ENCODE measurements around the gene MAPK12. TPM values are rescaled to one million over a fixed set of nuclear protein-coding genes. Genes with fewer than 3 reads are reported as not detected.
A peak's percentile ranks its signal among the peaks of the same experiment; 100 is the strongest.

MAPK12 gene
- total RNA-seq, result 9.3 TPM
- 21.3 TPM for polyA plus RNA-seq

GRCh38 chr22:50261615-50262459 lies at the start of gene MAPK12:
Gene MAPK12 (minus strand): TSS chr22:50261683. CDS start chr22:50261509, 174 bp downstream.
- Histone ChIP-seq H3K36me3 (ENCODE audit: insufficient read depth) (no peaks in the 10 kb centered on the region), H3K4me3 (ENCODE audit: low read depth, low read length) (peak within 1 kb of the TSS; percentile 57), H3K27ac (ENCODE audit: low read depth) (no peak within 1 kb of the TSS), H3K4me1 (ENCODE audit: insufficient read depth) (peaks cover 3% of the 10 kb centered on the region)
- DNase-seq (ENCODE audit: extremely low spot score), result no peak
- WGBS, result 3% methylated on average over 60 of the region's 61 CpGs

GRCh38 chr22:50310949-50311444 lies 49.5 kb upstream of the MAPK12 start:
- no peak overlapping the region for H3K4me3 ChIP-seq (ENCODE audit: low read depth, low read length)
- H3K4me1 ChIP-seq (ENCODE audit: insufficient read depth), result no peaks in the 10 kb centered on the region
- no peak for DNase-seq (ENCODE audit: extremely low spot score)
- H3K36me3 ChIP-seq (ENCODE audit: insufficient read depth), result no peaks in the 10 kb centered on the region
- H3K27ac ChIP-seq (ENCODE audit: low read depth), result no peak overlapping the region
- WGBS, result 89% methylated on average over 16 of the region's 16 CpGs

GRCh38 chr22:50310031-50310722 lies 48.7 kb upstream of the MAPK12 start:
- DNase-seq (ENCODE audit: extremely low spot score), result no peak
- 90% methylated on average over 21 of the region's 21 CpGs for WGBS
- no peak overlapping the region for H3K4me3 ChIP-seq (ENCODE audit: low read depth, low read length)
- H3K27ac ChIP-seq (ENCODE audit: low read depth), result no peak overlapping the region
- H3K4me1 ChIP-seq (ENCODE audit: insufficient read depth), result no peaks in the 10 kb centered on the region
- no peaks in the 10 kb centered on the region for H3K36me3 ChIP-seq (ENCODE audit: insufficient read depth)

- Histone ChIP-seq H3K27ac (ENCODE audit: low read depth) (no peak overlapping the region), H3K4me1 (ENCODE audit: insufficient read depth) (no peaks in the 10 kb centered on the region), H3K36me3 (ENCODE audit: insufficient read depth) (no peaks in the 10 kb centered on the region), H3K4me3 (ENCODE audit: low read depth, low read length) (no peak overlapping the region)
- no peak for DNase-seq (ENCODE audit: extremely low spot score)
- WGBS, result 84% methylated on average over 7 of the region's 7 CpGs
Measured at GRCh38 chr22:50309601-50309991, 48.1 kb upstream of the MAPK12 start.

- Histone ChIP-seq H3K4me3 (ENCODE audit: low read depth, low read length) (no peak overlapping the region), H3K36me3 (ENCODE audit: insufficient read depth) (no peaks in the 10 kb centered on the region), H3K27ac (ENCODE audit: low read depth) (peak overlapping the region; percentile 74), H3K4me1 (ENCODE audit: insufficient read depth) (no peaks in the 10 kb centered on the region)
- no peak for DNase-seq (ENCODE audit: extremely low spot score)
- 49% methylated on average over 9 of the region's 9 CpGs for WGBS
Measured at GRCh38 chr22:50308986-50309600, 47.6 kb upstream of the MAPK12 start.

GRCh38 chr22:50308597-50308935 lies 47.1 kb upstream of the MAPK12 start:
- H3K36me3 ChIP-seq (ENCODE audit: insufficient read depth), result no peaks in the 10 kb centered on the region
- no peak overlapping the region for H3K4me3 ChIP-seq (ENCODE audit: low read depth, low read length)
- DNase-seq (ENCODE audit: extremely low spot score), result no peak
- H3K4me1 ChIP-seq (ENCODE audit: insufficient read depth), result peaks cover under 1% of the 10 kb centered on the region
- WGBS, result 38% methylated on average over 7 of the region's 7 CpGs
- peak overlapping the region; percentile 11 for H3K27ac ChIP-seq (ENCODE audit: low read depth)

- H3K4me3 ChIP-seq (ENCODE audit: low read depth, low read length), result no peak overlapping the region
- no peak for DNase-seq (ENCODE audit: extremely low spot score)
- H3K4me1 ChIP-seq (ENCODE audit: insufficient read depth), result peaks cover 2% of the 10 kb centered on the region
- 33% methylated on average over 19 of the region's 19 CpGs for WGBS
- peak overlapping the region; percentile 51 for H3K27ac ChIP-seq (ENCODE audit: low read depth)
- no peaks in the 10 kb centered on the region for H3K36me3 ChIP-seq (ENCODE audit: insufficient read depth)
Measured at GRCh38 chr22:50307890-50308596, 46.6 kb upstream of the MAPK12 start.

- DNase-seq (ENCODE audit: extremely low spot score), result peak; percentile 59
- H3K4me1 ChIP-seq (ENCODE audit: insufficient read depth), result peaks cover 2% of the 10 kb centered on the region
Measured at GRCh38 chr22:50306753-50307749, 45.6 kb upstream of the MAPK12 start, which contains the start of gene PLXNB2. Gene PLXNB2 (minus strand): TSS chr22:50307646. CDS start chr22:50290584, 17,062 bp downstream.

GRCh38 chr22:50305923-50306566 lies 44.6 kb upstream of the MAPK12 start:
- Histone ChIP-seq H3K4me1 (ENCODE audit: insufficient read depth) (peaks cover 2% of the 10 kb centered on the region), H3K4me3 (ENCODE audit: low read depth, low read length) (peak overlapping the region; percentile 80), H3K27ac (ENCODE audit: low read depth) (peak overlapping the region; percentile 94), H3K36me3 (ENCODE audit: insufficient read depth) (no peaks in the 10 kb centered on the region)
- peak; percentile 83 for DNase-seq (ENCODE audit: extremely low spot score)
- WGBS, result 2% methylated on average over 21 of the region's 21 CpGs

More at GRCh38 chr22:50306753-50307749, 45.6 kb upstream of the MAPK12 start, which contains the start of gene PLXNB2:
- no peaks in the 10 kb centered on the region for H3K36me3 ChIP-seq (ENCODE audit: insufficient read depth)
- under 1% methylated on average over 102 of the region's 105 CpGs for WGBS
- H3K4me3 ChIP-seq (ENCODE audit: low read depth, low read length), result peak within 1 kb of the TSS; percentile 80
- H3K27ac ChIP-seq (ENCODE audit: low read depth), result peak within 1 kb of the TSS; percentile 94

- Histone ChIP-seq H3K4me3 (ENCODE audit: low read depth, low read length) (peak overlapping the region; percentile 3), H3K27ac (ENCODE audit: low read depth) (peak overlapping the region; percentile 80), H3K36me3 (ENCODE audit: insufficient read depth) (no peaks in the 10 kb centered on the region), H3K4me1 (ENCODE audit: insufficient read depth) (peaks cover 2% of the 10 kb centered on the region)
- DNase-seq (ENCODE audit: extremely low spot score), result no peak
- WGBS, result 53% methylated on average over 14 of the region's 14 CpGs
Measured at GRCh38 chr22:50305393-50305922, 44.0 kb upstream of the MAPK12 start.

- DNase-seq (ENCODE audit: extremely low spot score), result no peak
- H3K27ac ChIP-seq (ENCODE audit: low read depth), result peak overlapping the region; percentile 86
- no peaks in the 10 kb centered on the region for H3K36me3 ChIP-seq (ENCODE audit: insufficient read depth)
- peak overlapping the region; percentile 3 for H3K4me3 ChIP-seq (ENCODE audit: low read depth, low read length)
- peaks cover 2% of the 10 kb centered on the region for H3K4me1 ChIP-seq (ENCODE audit: insufficient read depth)
- WGBS, result 35% methylated on average over 22 of the region's 22 CpGs
Measured at GRCh38 chr22:50304528-50305392, 43.3 kb upstream of the MAPK12 start.
